Hepatocyte (in vitro differentiated cells): ENCODE results near the gene COL4A1.

Experiments used
- CTCF ChIP-seq: fragments of 200-600 bp; sonication (generic); IDR thresholded peaks from 2 replicates; pipeline ENCODE4 v1.5.1; 2016; ENCODE audit warnings: antibody characterized with exemption, mild to moderate bottlenecking; ENCODE audit not compliant: poor library complexity
- EZH2 ChIP-seq: fragments of 200-600 bp; sonication (generic); IDR thresholded peaks from 2 replicates; pipeline ENCODE4 v1.6.1; 2016; ENCODE audit warnings: antibody characterized with exemption, mild to moderate bottlenecking, borderline replicate concordance

GRCh38 chr13:110224519-110224918 lies 82.4 kb downstream of the COL4A1 start:
- no peak for TF ChIP-seq CTCF
- TF ChIP-seq EZH2, result no peak
